AG10803 (cell line): ENCODE measurements around the gene ANOS1.
"Not testable (repeated sequence)": the region's sequence is repeated elsewhere in the genome, so short reads cannot be mapped to it uniquely, and the experiment has no call there.

Experiments
- DNase-seq: peaks from one replicate; pipeline ENCODE4 v3.0.0; 2010; ENCODE audit warnings: low read depth
- H3K4me3 ChIP-seq: 2 replicates; pipeline ENCODE4 v1.5.1; 2011; ENCODE audit warnings: mild to moderate bottlenecking, low read length, control low read depth
- TF ChIP-seq, protein P1 (sequence below): conservative IDR thresholded peaks from 2 replicates; pipeline ENCODE4 v1.5.1; 2011; ENCODE audit warnings: mild to moderate bottlenecking, low read length, control low read depth, inconsistent platforms

Gene ANOS1

DNA sequence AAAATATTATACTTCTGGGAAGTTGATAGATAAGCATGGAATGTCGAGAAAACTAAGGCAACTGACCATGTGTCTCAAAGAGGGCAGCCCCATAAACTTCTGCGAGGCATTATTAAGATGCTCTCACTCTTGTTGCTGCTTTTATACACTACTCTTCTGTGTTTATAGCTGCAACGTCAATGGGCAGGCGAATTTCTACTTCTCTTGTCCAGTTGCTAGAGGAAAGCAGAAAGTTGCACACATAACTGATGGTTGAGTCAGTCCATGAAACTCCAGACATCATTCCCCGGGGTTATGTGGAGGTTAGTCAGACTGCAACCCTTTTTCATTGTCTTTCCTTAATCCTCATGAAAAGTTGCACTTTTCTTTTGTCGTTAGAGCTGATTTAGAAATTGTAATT lies 227.5 kb downstream of the ANOS1 start:
- no peak overlapping the region for H3K4me3 ChIP-seq
- TF ChIP-seq, protein P1, sequence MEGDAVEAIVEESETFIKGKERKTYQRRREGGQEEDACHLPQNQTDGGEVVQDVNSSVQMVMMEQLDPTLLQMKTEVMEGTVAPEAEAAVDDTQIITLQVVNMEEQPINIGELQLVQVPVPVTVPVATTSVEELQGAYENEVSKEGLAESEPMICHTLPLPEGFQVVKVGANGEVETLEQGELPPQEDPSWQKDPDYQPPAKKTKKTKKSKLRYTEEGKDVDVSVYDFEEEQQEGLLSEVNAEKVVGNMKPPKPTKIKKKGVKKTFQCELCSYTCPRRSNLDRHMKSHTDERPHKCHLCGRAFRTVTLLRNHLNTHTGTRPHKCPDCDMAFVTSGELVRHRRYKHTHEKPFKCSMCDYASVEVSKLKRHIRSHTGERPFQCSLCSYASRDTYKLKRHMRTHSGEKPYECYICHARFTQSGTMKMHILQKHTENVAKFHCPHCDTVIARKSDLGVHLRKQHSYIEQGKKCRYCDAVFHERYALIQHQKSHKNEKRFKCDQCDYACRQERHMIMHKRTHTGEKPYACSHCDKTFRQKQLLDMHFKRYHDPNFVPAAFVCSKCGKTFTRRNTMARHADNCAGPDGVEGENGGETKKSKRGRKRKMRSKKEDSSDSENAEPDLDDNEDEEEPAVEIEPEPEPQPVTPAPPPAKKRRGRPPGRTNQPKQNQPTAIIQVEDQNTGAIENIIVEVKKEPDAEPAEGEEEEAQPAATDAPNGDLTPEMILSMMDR, result no peak
- DNase-seq, result no peak

DNA sequence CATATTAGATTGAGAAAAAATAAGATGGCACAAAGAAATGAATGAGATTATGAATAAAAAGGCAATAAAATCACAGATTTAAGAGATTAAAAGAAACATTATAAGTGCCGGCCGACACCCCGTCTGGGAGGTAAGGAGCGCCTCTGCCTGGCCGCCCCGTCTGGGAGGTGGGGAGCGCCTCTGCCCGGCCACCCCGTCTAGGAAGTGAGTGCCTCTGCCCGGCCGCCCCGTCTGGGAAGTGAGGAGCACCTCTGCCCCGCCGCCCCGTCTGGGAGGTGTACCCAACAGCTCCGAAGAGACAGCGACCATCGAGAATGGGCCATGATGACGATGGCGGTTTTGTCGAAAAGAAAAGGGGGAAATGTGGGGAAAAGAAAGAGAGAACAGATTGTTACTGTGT lies 229.8 kb downstream of the ANOS1 start:
- H3K4me3 ChIP-seq, DNase-seq: not testable (repeated sequence)

DNA sequence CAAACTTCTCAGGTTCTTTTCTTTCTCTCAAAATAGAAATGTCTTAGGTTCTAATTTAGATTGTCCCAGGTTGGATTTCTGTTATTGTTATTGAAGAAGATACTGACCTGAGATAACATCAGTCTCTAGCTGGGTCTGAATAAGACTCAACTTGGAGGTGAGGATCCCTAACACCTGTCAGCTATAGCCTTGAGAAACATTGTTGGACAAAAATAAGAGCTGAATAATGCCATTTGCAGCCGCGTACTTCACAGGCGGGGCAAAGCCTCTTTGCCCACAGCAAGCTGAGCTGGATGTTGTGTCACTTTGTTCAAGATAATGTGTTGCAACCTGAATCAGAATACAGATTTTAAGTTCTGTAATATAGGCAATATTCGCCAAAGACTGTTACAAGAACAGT lies 231.7 kb downstream of the ANOS1 start:
- TF ChIP-seq, protein P1, result no peak
- H3K4me3 ChIP-seq, result no peak overlapping the region
- no peak for DNase-seq

DNA sequence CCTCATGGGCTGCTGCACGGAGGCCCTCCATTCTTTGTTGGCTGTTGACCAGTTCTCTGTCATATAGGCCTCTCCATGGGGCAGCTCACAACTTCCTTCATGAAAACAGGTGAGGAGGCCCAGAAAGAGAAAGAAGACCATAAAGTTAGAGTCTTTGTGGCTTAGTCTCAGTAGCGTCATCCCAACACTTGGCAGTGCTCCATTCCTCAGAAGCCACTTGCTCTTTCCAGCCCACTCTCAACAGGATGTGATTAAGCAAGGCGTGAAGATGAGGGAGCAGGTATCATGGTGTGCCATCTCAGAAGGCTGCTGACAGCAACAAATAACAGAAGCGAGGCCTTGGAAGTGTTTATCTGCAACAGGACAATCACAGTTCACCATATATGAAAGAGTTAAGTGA lies 236.9 kb downstream of the ANOS1 start:
- not testable (repeated sequence) for H3K4me3 ChIP-seq, DNase-seq

DNA sequence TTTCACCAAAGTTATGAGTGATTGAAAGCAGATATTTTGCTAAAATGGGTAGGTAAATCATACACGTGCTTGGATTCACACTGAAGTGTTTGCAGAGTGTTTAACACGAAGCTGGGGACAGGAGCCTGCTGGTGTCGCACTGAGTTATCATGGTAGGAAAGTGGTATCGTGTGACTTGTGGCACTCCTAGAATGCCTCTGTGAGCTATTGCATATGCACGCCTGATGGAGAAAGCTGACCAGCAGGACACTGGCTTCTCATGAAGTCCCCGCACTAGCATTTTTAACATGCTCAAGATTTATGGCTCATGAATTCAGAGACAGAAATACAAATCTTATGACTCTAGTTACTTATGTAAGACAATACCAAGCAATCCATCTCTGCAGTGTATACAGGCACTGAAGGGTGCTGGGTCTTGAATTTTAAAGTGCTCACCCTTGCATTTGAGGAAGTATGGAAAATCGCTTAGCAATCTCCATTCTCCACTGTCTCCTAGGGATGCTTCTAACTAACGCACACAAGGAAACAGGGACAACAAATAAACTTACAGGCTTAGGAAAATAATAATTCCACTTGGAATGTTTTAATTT lies 247.5 kb downstream of the ANOS1 start:
- H3K4me3 ChIP-seq, result no peak overlapping the region
- DNase-seq, result no peak
- TF ChIP-seq, protein P1, result no peak
